Testis (tissue), 5 donors: ENCODE data around the gene MARS1. TPM values are rescaled to one million over a fixed set of nuclear protein-coding genes. Genes with fewer than 3 reads are reported as not detected.
A peak's percentile ranks its signal among the peaks of the same experiment; 100 is the strongest.
"Not testable (repeated sequence)": the region's sequence is repeated elsewhere in the genome, so short reads cannot be mapped to it uniquely, and the experiment has no call there.

Experiments used
- DNase-seq: peaks from one replicate; pipeline ENCODE4 v3.0.0-alpha.2; 2019
- H3K27ac ChIP-seq, 2 donors: fragments of 200-600 bp; sonication (generic); one replicate each; pipeline ENCODE4 v1.5.1; 2019
- H3K27me3 ChIP-seq: fragments of 200-600 bp; sonication (generic); one replicate; pipeline ENCODE4 v1.5.1; 2019
- H3K36me3 ChIP-seq: fragments of 200-600 bp; sonication (generic); one replicate; pipeline ENCODE4 v1.5.1; 2017; ENCODE audit warnings: low read depth; ENCODE audit errors: missing control alignments
- H3K4me1 ChIP-seq: fragments of 200-600 bp; sonication (generic); one replicate; pipeline ENCODE4 v1.5.1; 2019
- H3K4me3 ChIP-seq, 2 donors: fragments of 200-600 bp; sonication (generic); one replicate each; pipeline ENCODE4 v1.5.1; 2017 to 2019
- H3K9me3 ChIP-seq: fragments of 200-600 bp; sonication (generic); one replicate; pipeline ENCODE4 v1.5.1; 2017
- CTCF ChIP-seq, 3 experiments: fragments of 450-650 bp in 2 of 3; fragments of 200-600 bp in 1 of 3; sonication (generic) in 1 of 3; IDR thresholded peaks; one replicate each; pipeline ENCODE4 v1.5.1; 2016 to 2019; ENCODE audit warnings: antibody characterized with exemption in 3 of 3, mild to moderate bottlenecking in 2 of 3, moderate library complexity in 1 of 3
- POLR2A ChIP-seq: fragments of 450-650 bp; IDR thresholded peaks from one replicate; pipeline ENCODE4 v1.6.1; 2017; ENCODE audit warnings: antibody characterized with exemption, mild to moderate bottlenecking, moderate library complexity
- WGBS, 2 donors: methylation state at CpG; one replicate each; pipeline ENCODE4 v1.1.5; 2018; 5-methylcytosine and 5-hydroxymethylcytosine counted together
- intact Hi-C: fragments of 100-400 bp; cut with DNase I; formaldehyde crosslinking; loops from one replicate; pipeline ENCODE4 v1.15.1; 2023; ENCODE audit warnings: low total_unique reads
- long read RNA-seq, 2 donors: transcript quantifications; one replicate each; lab custom pipeline, GENCODE V29; 2026
- polyA plus RNA-seq: library from polyadenylated mRNA; stranded (reverse); fragments of 350-450 nt; fragmentation: Illumina TruSeq; extraction: RNeasy Lipid Tissue Mini Kit (QIAGEN cat#74804); gene quantifications from one replicate; pipeline ENCODE4 v1.2.3, GENCODE V29; 2014; ENCODE audit warnings: low read depth, low replicate concordance; ENCODE audit not compliant: insufficient read depth
- total RNA-seq, 2 donors: library from RNA; depleted of rRNA; stranded (reverse); fragments of >200 nt; gene quantifications; one replicate each; pipeline ENCODE4 v1.2.3, GENCODE V29; 2016

The MARS1 gene
- total RNA-seq = 100 to 1,000 TPM in 1 of 2 donors, 10 to 100 TPM in 1; 90.6 to 105 TPM
- 144 TPM for polyA plus RNA-seq
- long read RNA-seq, donor 1, transcript MARS-201 (21 exons, 2,905 nt) = major isoform, 15 of 38 reads
- long read RNA-seq, donor 1, partial matches to known transcripts = 21 of 38 reads
- long read RNA-seq, donor 1, other reads (novel, unspliced or antisense) = 0 of 38 reads
- long read RNA-seq, donor 2, transcript MARS-201 (21 exons, 2,905 nt) = major isoform, 7 of 16 reads
- long read RNA-seq, donor 2, partial matches to known transcripts = 6 of 16 reads
- long read RNA-seq, donor 2, other reads (novel, unspliced or antisense) = 0 of 16 reads

DNA sequence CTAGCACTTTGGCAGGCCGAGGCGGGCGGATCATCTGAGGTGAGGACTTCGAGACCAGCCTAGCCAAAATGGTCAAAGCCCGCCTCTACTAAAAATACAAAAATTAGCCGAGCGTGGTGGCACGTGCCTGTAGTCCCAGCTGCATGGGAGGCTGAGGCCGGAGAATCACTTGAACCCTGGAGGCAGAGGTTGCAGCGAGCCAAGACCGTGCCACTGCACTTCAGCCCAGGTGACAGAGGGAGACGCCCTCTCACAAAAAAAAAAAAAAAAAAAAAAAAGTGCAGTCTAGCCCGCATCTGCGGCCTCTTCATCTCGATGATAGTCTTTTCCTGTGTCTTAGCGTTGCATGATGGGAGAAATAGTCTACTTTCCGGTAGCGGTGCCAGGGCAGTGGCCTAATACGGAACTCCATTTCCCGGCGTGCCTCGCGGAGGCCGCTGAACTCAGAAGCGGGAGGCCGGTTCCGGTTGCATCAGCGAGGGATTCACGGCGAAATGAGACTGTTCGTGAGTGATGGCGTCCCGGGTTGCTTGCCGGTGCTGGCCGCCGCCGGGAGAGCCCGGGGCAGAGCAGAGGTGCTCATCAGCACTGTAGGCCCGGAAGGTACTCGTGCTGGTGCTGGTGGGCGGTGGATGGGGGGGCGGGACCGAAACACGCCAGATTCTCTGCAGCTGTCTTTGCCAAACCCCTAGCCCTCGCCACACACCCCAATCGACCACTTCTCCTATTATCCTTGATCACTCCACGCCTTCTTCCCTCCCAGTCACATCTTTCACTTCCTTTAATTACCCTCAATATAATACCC, at the start of gene MARS1:
Gene MARS1, plus strand, starts transcription at position 472 of the 805 bp plus-strand sequence. Its CDS starts 23 bp downstream, at position 495.
- Histone ChIP-seq H3K27me3 (no peaks in the 10 kb centered on the region), H3K4me1 (peaks cover 9% of the 10 kb centered on the region), H3K9me3 (no peaks in the 10 kb centered on the region), H3K27ac (peak within 1 kb of the TSS; percentile 17 to 72), H3K4me3 (peak within 1 kb of the TSS; percentile 85 to 90), H3K36me3 (no peaks in the 10 kb centered on the region)
- peak in 1 of 3 experiments; percentile 8 for TF ChIP-seq CTCF (IDR thresholded peaks at IDR 0.05)
- TF ChIP-seq POLR2A = no peak
- intact Hi-C loops = no loop called here
- WGBS, 2 donors = 5 to 6% methylated on average over 47 of the region's 47 CpGs
- peak; percentile 99 for DNase-seq

DNA sequence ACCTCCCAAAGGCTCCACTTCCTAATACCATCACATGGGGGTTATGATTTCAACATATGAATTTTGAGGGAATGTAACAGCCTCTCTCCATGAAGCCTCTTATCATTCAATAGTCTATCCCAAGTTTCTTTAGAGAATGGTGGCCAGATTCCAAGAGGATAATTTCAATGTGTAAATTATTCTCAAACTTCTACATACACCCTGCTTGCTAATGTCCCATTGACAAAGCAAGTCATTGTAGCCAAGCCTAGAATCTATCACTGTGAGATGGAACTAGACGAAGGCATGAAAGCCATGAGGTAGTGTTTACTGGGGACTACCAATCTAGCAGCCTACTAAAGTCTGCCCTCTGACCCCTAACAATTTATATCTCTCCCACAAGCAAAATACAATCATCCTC, 49.5 kb upstream of the MARS1 start:
- H3K27ac ChIP-seq = no peak overlapping the region
- TF ChIP-seq CTCF (IDR thresholded peaks at IDR 0.05) (no peak), POLR2A (no peak)
- intact Hi-C loops = no loop called here

DNA sequence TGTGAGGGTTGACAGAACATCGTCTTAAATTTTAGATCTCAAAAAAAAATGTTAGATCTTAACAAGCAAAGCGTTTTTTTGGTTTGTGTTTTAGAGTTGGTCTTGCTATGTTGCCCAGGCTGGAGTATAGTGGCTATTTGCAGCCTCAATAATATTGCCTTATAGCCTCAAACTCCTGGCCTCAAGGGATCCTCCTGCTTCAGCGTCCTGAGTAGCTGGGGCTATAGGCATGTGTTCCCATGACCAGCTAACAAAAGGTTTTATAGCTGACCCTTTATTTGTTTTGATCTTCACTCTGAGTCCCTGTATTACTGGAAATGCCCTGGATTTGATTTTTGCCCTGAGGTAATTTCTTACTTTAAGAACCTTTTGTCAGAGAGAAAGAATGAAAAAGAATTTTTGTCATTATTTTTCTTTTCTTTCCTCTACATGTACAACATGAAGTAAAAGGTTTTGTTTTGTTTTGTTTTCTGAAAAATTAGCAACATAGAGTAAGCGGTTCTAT, 48.1 kb upstream of the MARS1 start:
- Histone ChIP-seq H3K27ac (no peak overlapping the region), H3K4me1 (no peaks in the 10 kb centered on the region), H3K27me3 (no peaks in the 10 kb centered on the region), H3K4me3 (no peak overlapping the region), H3K9me3 (no peaks in the 10 kb centered on the region), H3K36me3 (no peaks in the 10 kb centered on the region)
- WGBS, 2 donors = 84 to 87% methylated on average over 4 of the region's 4 CpGs
- intact Hi-C loops = no loop called here
- no peak for TF ChIP-seq CTCF (IDR thresholded peaks at IDR 0.05)
- no peak for TF ChIP-seq POLR2A
- DNase-seq = no peak

More for the DNA sequence above, 49.5 kb upstream of the MARS1 start:
- no peaks in the 10 kb centered on the region for H3K36me3 ChIP-seq
- no peak for DNase-seq
- WGBS, 2 donors = 93 to 100% methylated on average over 1 of the region's 1 CpG
- no peaks in the 10 kb centered on the region for H3K4me1 ChIP-seq
- no peaks in the 10 kb centered on the region for H3K27me3 ChIP-seq
- H3K9me3 ChIP-seq = no peaks in the 10 kb centered on the region
- H3K4me3 ChIP-seq = no peak overlapping the region

- H3K9me3 ChIP-seq, H3K27me3 ChIP-seq, DNase-seq, H3K27ac ChIP-seq, H3K4me3 ChIP-seq, intact Hi-C loops, H3K4me1 ChIP-seq, H3K36me3 ChIP-seq: not testable (repeated sequence)
- WGBS, 2 donors = 86 to 95% methylated on average over 2 of the region's 2 CpGs
Measured at GRCh38 chr12:57441393-57441792, 46.5 kb upstream of the MARS1 start.

- H3K4me1 ChIP-seq = no peaks in the 10 kb centered on the region
- DNase-seq = no peak
- TF ChIP-seq CTCF (IDR thresholded peaks at IDR 0.05) = no peak
- no peak for TF ChIP-seq POLR2A
- no peaks in the 10 kb centered on the region for H3K9me3 ChIP-seq
- intact Hi-C loops = no loop called here
- H3K36me3 ChIP-seq = no peaks in the 10 kb centered on the region
- no peak overlapping the region for H3K27ac ChIP-seq
- H3K4me3 ChIP-seq = no peak overlapping the region
- 50 to 96% methylated on average over 1 of the region's 1 CpG for WGBS, 2 donors
- no peaks in the 10 kb centered on the region for H3K27me3 ChIP-seq
Measured at GRCh38 chr12:57441846-57442427, 45.9 kb upstream of the MARS1 start.

DNA sequence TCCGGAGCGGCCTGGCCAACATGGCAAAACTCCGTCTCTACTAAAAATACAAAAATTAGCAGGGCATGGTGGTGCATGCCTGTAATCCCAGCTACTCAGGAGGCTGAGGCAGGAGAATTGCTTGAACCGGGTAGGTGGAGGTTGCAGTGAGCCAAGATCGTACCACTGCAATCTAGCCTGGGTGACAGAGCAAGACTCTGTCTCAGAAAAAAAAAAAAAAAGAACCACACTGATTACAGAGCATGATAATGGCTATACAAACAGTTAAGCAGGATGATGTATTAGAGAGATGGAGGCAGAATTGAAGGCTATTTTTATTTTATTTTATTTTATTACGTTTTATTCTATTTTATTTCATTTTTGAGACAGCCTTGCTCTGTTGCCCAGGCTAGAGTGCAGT, 43.5 kb upstream of the MARS1 start:
- DNase-seq, H3K4me3 ChIP-seq, H3K36me3 ChIP-seq, H3K27ac ChIP-seq, H3K27me3 ChIP-seq, H3K4me1 ChIP-seq, H3K9me3 ChIP-seq, intact Hi-C loops: not testable (repeated sequence)
- WGBS, 2 donors = 81 to 88% methylated on average over 6 of the region's 6 CpGs
